ENCODE results near the gene MYO9B. TPM values are rescaled to one million over a fixed set of nuclear protein-coding genes. Genes with fewer than 3 reads are reported as not detected.

The MYO9B gene
- total RNA-seq, 1 experiment from 2014 or later, result 58.6 TPM

GRCh38 chr19:17244618-17245534 lies 169.3 kb downstream of the MYO9B start:
- H4K20me1 ChIP-seq (ENCODE audit: control insufficient read depth, insufficient read depth, insufficient read length), result no peaks in the 10 kb centered on the region
- Mint-ChIP-seq H3K9me3 (peaks cover 0 to 3% of the 10 kb centered on the region in 2 experiments; a peak in 1 of 5 replicates), H3K36me3 (ENCODE audit: insufficient read depth in 1 of 3, low read depth in 3 of 3) (peaks cover 0 to 21% (median 18%) of the 10 kb centered on the region in 3 experiments; a peak in 6 of 7 replicates), H3K27me3 (ENCODE audit: low read depth) (peaks cover 2% of the 10 kb centered on the region; the same call in 1 of the 2 replicates), H3K4me1 (peaks cover 44 to 54% of the 10 kb centered on the region in 2 experiments), H3K27ac (peak overlapping the region in 2 of 3 experiments; percentile 82 to 93; a peak in 3 of 7 replicates), H3K4me3 (peak overlapping the region; percentile 91 to 95)
- no peaks in the 10 kb centered on the region for H3K9me3 ChIP-seq (ENCODE audit: control insufficient read depth, low read depth, low read length)
- H4K8ac ChIP-seq (replicated peaks; ENCODE audit: insufficient read length, low read depth, low read length), result no peak overlapping the region
- H2BK120ac ChIP-seq (ENCODE audit: low read depth, low read length, poor library complexity, severe bottlenecking), result no peak overlapping the region
- H2AK5ac ChIP-seq (ENCODE audit: insufficient read length, low read length), result no peak overlapping the region
- no peak for DNase-seq
- H3K23me2 ChIP-seq (ENCODE audit: insufficient read length, low read depth, low read length, poor library complexity, severe bottlenecking), result peaks cover 17% of the 10 kb centered on the region
- H2BK20ac ChIP-seq (ENCODE audit: low read depth, low read length, poor library complexity, severe bottlenecking), result no peak overlapping the region
- peaks cover 3% of the 10 kb centered on the region for H3K79me1 ChIP-seq (ENCODE audit: insufficient read depth, low read depth, low read length, poor library complexity, severe bottlenecking)
- no peak overlapping the region for H3K27ac ChIP-seq (ENCODE audit: insufficient read length, low read depth, low read length)
- H4K91ac ChIP-seq (ENCODE audit: insufficient read length, low read depth, low read length), result no peak overlapping the region
- no peak overlapping the region for H3K9ac ChIP-seq (ENCODE audit: extremely low read depth, insufficient read length, low read length)
- H2BK15ac ChIP-seq (ENCODE audit: low read depth, low read length), result no peak overlapping the region
- H2BK5ac ChIP-seq (ENCODE audit: insufficient read length, low read length), result no peak overlapping the region
- H2AFZ ChIP-seq (ENCODE audit: low read length), result no peak overlapping the region
- H3K27me3 ChIP-seq (ENCODE audit: insufficient read depth, low read length), result no peaks in the 10 kb centered on the region
- H3K14ac ChIP-seq (ENCODE audit: insufficient read depth, low read length), result peak overlapping the region; percentile 44; the same call in 1 of the 2 replicates
- TF ChIP-seq, protein P1, sequence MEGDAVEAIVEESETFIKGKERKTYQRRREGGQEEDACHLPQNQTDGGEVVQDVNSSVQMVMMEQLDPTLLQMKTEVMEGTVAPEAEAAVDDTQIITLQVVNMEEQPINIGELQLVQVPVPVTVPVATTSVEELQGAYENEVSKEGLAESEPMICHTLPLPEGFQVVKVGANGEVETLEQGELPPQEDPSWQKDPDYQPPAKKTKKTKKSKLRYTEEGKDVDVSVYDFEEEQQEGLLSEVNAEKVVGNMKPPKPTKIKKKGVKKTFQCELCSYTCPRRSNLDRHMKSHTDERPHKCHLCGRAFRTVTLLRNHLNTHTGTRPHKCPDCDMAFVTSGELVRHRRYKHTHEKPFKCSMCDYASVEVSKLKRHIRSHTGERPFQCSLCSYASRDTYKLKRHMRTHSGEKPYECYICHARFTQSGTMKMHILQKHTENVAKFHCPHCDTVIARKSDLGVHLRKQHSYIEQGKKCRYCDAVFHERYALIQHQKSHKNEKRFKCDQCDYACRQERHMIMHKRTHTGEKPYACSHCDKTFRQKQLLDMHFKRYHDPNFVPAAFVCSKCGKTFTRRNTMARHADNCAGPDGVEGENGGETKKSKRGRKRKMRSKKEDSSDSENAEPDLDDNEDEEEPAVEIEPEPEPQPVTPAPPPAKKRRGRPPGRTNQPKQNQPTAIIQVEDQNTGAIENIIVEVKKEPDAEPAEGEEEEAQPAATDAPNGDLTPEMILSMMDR (conservative IDR thresholded peaks at IDR 0.05), result no peak
- no peak overlapping the region for H3T11ph ChIP-seq (ENCODE audit: low read length)
- no peak overlapping the region for H4K5ac ChIP-seq (ENCODE audit: insufficient read length, low read depth, low read length)
- H3K4me1 ChIP-seq (ENCODE audit: insufficient read depth, low read length), result peaks cover 4% of the 10 kb centered on the region; the same call in 1 of the 2 replicates
- H3K56ac ChIP-seq (ENCODE audit: insufficient read length, low read depth, low read length), result no peak overlapping the region
- peaks cover 26% of the 10 kb centered on the region; the same call in 1 of the 2 replicates for H3K79me2 ChIP-seq (ENCODE audit: insufficient read depth, low read length)
- WGBS (ENCODE audit: extremely low coverage, insufficient read length, low lambda C conversion rate), result no CpG with 5 or more reads among the region's 100 CpGs
- H3K4me2 ChIP-seq (ENCODE audit: insufficient read depth, insufficient read length, low read length), result peak overlapping the region; percentile 63
- H3K18ac ChIP-seq (ENCODE audit: insufficient read length, low read depth, low read length), result no peak overlapping the region
- H3K4ac ChIP-seq (ENCODE audit: low read depth, low read length), result no peak overlapping the region
- no peak overlapping the region for H2BK12ac ChIP-seq (ENCODE audit: insufficient read length, low read depth, low read length)
- H3K23ac ChIP-seq (ENCODE audit: insufficient read length, low read depth, low read length), result no peak overlapping the region
